Ammon's horn (tissue), 1 donor: ENCODE data around the gene GPAT3.

Source experiments
- DNase-seq: peaks from one replicate; pipeline ENCODE4 v3.0.0-alpha.2; 2016; ENCODE audit warnings: low spot score

The GPAT3 gene

GRCh38 chr4:83644677-83645659 lies 109.1 kb downstream of the GPAT3 start:
- DNase-seq = peak; percentile 88

- DNase-seq = no peak
These were observed 110.8 kb downstream of the GPAT3 start for GRCh38 chr4:83646538-83647239.

GRCh38 chr4:83651846-83652245 lies 115.9 kb downstream of the GPAT3 start:
- no peak for DNase-seq
